A549 (cell line): ENCODE results near the gene TIE1.

Source experiments
- EP300 ChIP-seq, 2 experiments: fragments of >200 bp; sonication (Bioruptor Twin); formaldehyde crosslinking; IDR thresholded peaks; 2 replicates in 1 of 2; 3 replicates in 1 of 2; pipeline ENCODE4 v1.6.1; 2016 to 2017
- GATA3 ChIP-seq: IDR thresholded peaks from 2 replicates; pipeline ENCODE4 v1.6.1; 2012; ENCODE audit warnings: borderline replicate concordance
- HDAC2 ChIP-seq: fragments of 200-600 bp; sonication (generic); IDR thresholded peaks from 2 replicates; pipeline ENCODE4 v1.6.1; 2016
- MYC ChIP-seq: IDR thresholded peaks from 2 replicates; pipeline ENCODE4 v1.6.1; 2012; ENCODE audit warnings: mild to moderate bottlenecking, inconsistent platforms, low read length, improper control_type of control experiment, borderline replicate concordance
- POLR2A ChIP-seq: IDR thresholded peaks from 2 replicates; pipeline ENCODE4 v1.6.1; 2012; ENCODE audit warnings: mild to moderate bottlenecking, low read length
- RCOR1 ChIP-seq: fragments of 150-350 bp; IDR thresholded peaks from 2 replicates; pipeline ENCODE4 v1.6.1; 2014; ENCODE audit warnings: antibody characterized with exemption, low read length, low read depth
- RFX5 ChIP-seq: fragments of 450-650 bp; IDR thresholded peaks from 2 replicates; pipeline ENCODE4 v1.7.1; 2014; ENCODE audit warnings: antibody characterized with exemption, mild to moderate bottlenecking, moderate library complexity
- USF2 ChIP-seq: fragments of 450-650 bp; IDR thresholded peaks from 2 replicates; pipeline ENCODE4 v1.6.1; 2014; ENCODE audit warnings: antibody characterized with exemption
- ZSCAN20 ChIP-seq: fragments of 250-450 bp; sonication (Bioruptor Pico); IDR thresholded peaks from 2 replicates; pipeline ENCODE4 v1.8.0; 2022; ENCODE audit warnings: mild to moderate bottlenecking, moderate library complexity
- TF ChIP-seq, protein P1 (sequence below): fragments of >200 bp; sonication (Bioruptor Twin); formaldehyde crosslinking; IDR thresholded peaks from 3 replicates; pipeline ENCODE4 v1.5.1; 2016
- TF ChIP-seq, protein P2 (sequence below): fragments of 200-600 bp; sonication (generic); IDR thresholded peaks from 2 replicates; pipeline ENCODE4 v1.6.1; 2016; ENCODE audit warnings: antibody characterized with exemption, mild to moderate bottlenecking, moderate library complexity
- TF ChIP-seq, protein P3 (sequence below): IDR thresholded peaks from 2 replicates; pipeline ENCODE4 v1.6.1; 2012

DNA sequence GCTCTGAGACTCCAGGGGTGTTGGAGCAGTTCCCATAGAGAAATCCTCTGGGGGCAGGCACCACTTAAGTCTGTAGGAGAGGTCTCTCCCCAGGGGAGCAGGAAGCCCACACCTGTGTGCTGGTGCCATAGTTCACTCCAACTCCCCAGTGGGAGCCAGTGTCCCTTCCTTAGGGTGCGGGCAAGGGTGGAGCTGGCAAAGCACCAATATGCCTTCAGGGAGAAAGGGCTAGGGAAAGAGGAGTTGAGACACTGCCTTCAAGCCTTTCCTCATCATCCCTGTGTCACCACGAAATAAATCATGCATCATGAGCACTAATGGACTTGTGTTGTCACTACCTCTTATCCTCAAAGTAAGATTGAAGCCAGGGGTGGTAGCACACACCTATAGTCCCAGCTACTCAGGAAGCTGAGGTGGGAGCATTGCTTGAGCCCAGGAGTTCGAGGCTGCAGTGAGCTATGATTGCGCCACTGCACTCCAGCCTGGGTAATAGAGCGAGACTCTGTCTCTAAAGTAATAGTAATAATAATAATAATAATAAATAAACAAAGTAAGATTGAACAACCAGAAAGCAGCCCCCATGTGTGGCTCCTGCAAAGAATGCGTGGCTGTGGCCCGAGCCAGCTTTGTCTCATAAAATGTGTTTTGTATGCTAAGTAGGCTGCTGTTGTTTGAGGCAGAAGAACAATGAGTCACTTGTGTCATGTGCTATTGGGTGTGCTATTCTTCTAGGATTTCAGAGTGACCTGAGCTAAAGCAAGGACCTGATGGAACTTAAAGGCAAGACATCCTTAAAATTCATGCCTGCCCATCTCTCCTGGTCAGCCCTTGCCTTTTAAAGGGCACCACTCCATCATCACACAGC, 6.7 kb upstream of the TIE1 start:
- TF ChIP-seq, protein P1, sequence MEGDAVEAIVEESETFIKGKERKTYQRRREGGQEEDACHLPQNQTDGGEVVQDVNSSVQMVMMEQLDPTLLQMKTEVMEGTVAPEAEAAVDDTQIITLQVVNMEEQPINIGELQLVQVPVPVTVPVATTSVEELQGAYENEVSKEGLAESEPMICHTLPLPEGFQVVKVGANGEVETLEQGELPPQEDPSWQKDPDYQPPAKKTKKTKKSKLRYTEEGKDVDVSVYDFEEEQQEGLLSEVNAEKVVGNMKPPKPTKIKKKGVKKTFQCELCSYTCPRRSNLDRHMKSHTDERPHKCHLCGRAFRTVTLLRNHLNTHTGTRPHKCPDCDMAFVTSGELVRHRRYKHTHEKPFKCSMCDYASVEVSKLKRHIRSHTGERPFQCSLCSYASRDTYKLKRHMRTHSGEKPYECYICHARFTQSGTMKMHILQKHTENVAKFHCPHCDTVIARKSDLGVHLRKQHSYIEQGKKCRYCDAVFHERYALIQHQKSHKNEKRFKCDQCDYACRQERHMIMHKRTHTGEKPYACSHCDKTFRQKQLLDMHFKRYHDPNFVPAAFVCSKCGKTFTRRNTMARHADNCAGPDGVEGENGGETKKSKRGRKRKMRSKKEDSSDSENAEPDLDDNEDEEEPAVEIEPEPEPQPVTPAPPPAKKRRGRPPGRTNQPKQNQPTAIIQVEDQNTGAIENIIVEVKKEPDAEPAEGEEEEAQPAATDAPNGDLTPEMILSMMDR: no peak
- TF ChIP-seq MYC (no peak), RFX5 (no peak), POLR2A (no peak), EP300 (IDR thresholded peaks at IDR 0.05) (no peak), USF2 (no peak), RCOR1 (no peak), GATA3 (no peak), ZSCAN20 (CRISPR knock-in tag) (no peak), HDAC2 (no peak)
- TF ChIP-seq, protein P2, sequence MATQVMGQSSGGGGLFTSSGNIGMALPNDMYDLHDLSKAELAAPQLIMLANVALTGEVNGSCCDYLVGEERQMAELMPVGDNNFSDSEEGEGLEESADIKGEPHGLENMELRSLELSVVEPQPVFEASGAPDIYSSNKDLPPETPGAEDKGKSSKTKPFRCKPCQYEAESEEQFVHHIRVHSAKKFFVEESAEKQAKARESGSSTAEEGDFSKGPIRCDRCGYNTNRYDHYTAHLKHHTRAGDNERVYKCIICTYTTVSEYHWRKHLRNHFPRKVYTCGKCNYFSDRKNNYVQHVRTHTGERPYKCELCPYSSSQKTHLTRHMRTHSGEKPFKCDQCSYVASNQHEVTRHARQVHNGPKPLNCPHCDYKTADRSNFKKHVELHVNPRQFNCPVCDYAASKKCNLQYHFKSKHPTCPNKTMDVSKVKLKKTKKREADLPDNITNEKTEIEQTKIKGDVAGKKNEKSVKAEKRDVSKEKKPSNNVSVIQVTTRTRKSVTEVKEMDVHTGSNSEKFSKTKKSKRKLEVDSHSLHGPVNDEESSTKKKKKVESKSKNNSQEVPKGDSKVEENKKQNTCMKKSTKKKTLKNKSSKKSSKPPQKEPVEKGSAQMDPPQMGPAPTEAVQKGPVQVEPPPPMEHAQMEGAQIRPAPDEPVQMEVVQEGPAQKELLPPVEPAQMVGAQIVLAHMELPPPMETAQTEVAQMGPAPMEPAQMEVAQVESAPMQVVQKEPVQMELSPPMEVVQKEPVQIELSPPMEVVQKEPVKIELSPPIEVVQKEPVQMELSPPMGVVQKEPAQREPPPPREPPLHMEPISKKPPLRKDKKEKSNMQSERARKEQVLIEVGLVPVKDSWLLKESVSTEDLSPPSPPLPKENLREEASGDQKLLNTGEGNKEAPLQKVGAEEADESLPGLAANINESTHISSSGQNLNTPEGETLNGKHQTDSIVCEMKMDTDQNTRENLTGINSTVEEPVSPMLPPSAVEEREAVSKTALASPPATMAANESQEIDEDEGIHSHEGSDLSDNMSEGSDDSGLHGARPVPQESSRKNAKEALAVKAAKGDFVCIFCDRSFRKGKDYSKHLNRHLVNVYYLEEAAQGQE: no peak
- TF ChIP-seq, protein P3, sequence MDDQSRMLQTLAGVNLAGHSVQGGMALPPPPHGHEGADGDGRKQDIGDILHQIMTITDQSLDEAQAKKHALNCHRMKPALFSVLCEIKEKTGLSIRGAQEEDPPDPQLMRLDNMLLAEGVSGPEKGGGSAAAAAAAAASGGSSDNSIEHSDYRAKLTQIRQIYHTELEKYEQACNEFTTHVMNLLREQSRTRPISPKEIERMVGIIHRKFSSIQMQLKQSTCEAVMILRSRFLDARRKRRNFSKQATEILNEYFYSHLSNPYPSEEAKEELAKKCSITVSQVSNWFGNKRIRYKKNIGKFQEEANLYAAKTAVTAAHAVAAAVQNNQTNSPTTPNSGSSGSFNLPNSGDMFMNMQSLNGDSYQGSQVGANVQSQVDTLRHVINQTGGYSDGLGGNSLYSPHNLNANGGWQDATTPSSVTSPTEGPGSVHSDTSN: no peak
